Measurements from ENCODE around the gene JAK3. TPM values are rescaled to one million over a fixed set of nuclear protein-coding genes. Genes with fewer than 3 reads are reported as not detected.

JAK3 gene
- total RNA-seq, 1 experiment from 2014 or later: 2.1 TPM

DNA sequence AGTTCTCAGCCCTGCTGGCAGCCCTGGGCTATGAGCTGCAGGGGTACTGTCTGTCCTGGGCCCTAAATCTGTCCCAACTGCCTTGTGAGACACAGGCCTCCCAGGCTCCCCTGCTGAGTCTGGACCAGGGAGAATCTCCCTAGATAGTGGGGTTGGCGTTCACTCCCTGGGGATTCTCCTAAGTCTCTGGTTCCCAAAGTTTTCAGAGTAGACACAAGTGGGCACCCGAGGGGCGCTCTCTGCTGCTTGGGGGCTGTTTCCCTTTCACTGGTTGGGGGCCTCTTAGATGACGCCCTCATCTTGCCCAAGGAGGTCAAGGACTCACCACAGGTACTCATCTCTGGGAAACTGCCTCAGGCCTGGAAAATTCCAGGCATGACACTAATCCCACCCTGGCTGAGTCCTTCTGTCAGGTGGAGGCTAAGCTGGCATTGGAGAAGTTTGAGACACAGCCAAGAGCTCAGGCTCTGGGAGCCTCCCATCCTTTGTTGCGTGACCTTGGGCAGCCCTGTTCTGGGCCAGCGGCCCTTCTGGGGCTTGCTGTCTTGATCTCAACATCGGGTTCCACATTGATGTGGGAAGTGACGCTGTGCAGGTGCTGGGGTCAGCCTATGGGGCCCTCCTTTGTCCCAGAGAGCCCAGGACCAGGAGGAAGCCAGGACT is 15.9 kb upstream of the JAK3 start:
- H3K27me3 ChIP-seq (ENCODE audit: control insufficient read depth, insufficient read depth, low read length): no peaks in the 10 kb centered on the region
- peaks cover 17% of the 10 kb centered on the region for H3K36me3 ChIP-seq (ENCODE audit: control insufficient read depth, insufficient read depth, low read length)
- ChIA-PET CTCF (interaction anchor here (1.0 kb wide), 1 partner anchor 69 kb away, joined by 3 read pairs; the partner anchor contains the start of gene CCDC124), POLR2A (interaction anchor here (0.6 kb wide), 1 partner anchor 35 kb away, joined by 13 read pairs; no protein-coding TSS in a partner anchor)
- ATAC-seq (no peak), DNase-seq (ENCODE audit: low read depth, low spot score) (no peak)
- no TSS peak for BruUV-seq (replicated peaks)
- TF ChIP-seq, protein P1, sequence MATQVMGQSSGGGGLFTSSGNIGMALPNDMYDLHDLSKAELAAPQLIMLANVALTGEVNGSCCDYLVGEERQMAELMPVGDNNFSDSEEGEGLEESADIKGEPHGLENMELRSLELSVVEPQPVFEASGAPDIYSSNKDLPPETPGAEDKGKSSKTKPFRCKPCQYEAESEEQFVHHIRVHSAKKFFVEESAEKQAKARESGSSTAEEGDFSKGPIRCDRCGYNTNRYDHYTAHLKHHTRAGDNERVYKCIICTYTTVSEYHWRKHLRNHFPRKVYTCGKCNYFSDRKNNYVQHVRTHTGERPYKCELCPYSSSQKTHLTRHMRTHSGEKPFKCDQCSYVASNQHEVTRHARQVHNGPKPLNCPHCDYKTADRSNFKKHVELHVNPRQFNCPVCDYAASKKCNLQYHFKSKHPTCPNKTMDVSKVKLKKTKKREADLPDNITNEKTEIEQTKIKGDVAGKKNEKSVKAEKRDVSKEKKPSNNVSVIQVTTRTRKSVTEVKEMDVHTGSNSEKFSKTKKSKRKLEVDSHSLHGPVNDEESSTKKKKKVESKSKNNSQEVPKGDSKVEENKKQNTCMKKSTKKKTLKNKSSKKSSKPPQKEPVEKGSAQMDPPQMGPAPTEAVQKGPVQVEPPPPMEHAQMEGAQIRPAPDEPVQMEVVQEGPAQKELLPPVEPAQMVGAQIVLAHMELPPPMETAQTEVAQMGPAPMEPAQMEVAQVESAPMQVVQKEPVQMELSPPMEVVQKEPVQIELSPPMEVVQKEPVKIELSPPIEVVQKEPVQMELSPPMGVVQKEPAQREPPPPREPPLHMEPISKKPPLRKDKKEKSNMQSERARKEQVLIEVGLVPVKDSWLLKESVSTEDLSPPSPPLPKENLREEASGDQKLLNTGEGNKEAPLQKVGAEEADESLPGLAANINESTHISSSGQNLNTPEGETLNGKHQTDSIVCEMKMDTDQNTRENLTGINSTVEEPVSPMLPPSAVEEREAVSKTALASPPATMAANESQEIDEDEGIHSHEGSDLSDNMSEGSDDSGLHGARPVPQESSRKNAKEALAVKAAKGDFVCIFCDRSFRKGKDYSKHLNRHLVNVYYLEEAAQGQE (IDR thresholded peaks at IDR 0.05; ENCODE audit: insufficient read depth in 1 of 2, low read depth in 2 of 2, low read length in 1 of 2): no peak
- TF ChIP-seq POLR2AphosphoS5 (IDR thresholded peaks at IDR 0.05; ENCODE audit: low read depth, low read length): no peak
- TF ChIP-seq SIN3A (IDR thresholded peaks at IDR 0.05; ENCODE audit: borderline replicate concordance, insufficient read depth, low read depth, low read length): no peak
- TF ChIP-seq, protein P2, sequence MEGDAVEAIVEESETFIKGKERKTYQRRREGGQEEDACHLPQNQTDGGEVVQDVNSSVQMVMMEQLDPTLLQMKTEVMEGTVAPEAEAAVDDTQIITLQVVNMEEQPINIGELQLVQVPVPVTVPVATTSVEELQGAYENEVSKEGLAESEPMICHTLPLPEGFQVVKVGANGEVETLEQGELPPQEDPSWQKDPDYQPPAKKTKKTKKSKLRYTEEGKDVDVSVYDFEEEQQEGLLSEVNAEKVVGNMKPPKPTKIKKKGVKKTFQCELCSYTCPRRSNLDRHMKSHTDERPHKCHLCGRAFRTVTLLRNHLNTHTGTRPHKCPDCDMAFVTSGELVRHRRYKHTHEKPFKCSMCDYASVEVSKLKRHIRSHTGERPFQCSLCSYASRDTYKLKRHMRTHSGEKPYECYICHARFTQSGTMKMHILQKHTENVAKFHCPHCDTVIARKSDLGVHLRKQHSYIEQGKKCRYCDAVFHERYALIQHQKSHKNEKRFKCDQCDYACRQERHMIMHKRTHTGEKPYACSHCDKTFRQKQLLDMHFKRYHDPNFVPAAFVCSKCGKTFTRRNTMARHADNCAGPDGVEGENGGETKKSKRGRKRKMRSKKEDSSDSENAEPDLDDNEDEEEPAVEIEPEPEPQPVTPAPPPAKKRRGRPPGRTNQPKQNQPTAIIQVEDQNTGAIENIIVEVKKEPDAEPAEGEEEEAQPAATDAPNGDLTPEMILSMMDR (IDR thresholded peaks at IDR 0.05): no peak
- no peak for TF ChIP-seq TCF7L2 (IDR thresholded peaks at IDR 0.05; ENCODE audit: low read depth, low read length)
- no peaks in the 10 kb centered on the region for H3K9me3 ChIP-seq (ENCODE audit: control insufficient read depth, insufficient read depth, low read depth, low read length)
- in situ Hi-C loops (cut with HindIII; ENCODE audit: low pct_unique_long_range_greater_than_20kb, low sequenced_read_pairs) (no loop called here), intact Hi-C loops (cut with micrococcal nuclease; ENCODE audit: unreplicated experiment) (no loop called here)
- no peak overlapping the region for H3K4me3 ChIP-seq (ENCODE audit: low read depth in 2 of 2, low read length in 2 of 2)
- H3K27ac ChIP-seq (ENCODE audit: low read length): peak overlapping the region; percentile 51; the same call in 1 of the 2 replicates
- peaks cover 29% of the 10 kb centered on the region for H3K4me1 ChIP-seq (ENCODE audit: control insufficient read depth, insufficient read depth, low read length)

DNA sequence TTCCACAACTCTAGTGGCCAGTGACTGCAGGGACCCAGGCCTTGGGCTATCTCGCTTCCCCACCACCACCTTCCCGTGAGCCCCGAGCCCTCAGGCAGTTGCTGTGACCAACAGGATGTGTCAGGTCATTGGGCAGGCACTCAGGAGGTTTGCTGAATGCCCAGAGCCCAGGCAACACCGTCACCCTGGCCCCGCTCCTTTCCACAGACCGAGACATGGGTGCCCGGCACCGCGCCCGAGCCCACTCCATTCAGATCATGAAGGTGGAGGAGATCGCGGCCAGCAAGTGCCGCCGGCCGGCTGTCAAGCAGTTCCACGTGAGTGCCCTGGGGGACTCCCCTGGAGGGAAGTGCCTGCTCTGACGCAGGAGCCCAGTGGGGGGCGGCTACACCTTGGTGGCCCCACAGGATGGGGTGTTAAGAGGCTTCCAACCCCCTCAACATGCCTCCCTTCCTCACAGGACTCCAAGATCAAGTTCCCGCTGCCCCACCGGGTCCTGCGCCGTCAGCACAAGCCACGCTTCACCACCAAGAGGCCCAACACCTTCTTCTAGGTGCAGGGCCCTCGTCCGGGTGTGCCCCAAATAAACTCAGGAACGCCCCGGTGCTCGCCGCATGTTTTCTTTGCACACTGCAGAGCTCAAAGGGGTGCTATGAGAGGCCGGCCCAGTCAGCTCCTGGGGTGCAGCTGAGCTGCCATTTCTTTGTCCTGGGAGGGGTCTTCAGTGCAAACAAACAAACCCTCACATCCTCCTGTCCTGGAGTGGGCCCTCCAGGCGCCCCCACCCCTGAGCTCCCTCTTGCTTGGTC is 15.1 kb upstream of the JAK3 start:
- DNase-seq (ENCODE audit: low read depth, low spot score) (no peak), ATAC-seq (no peak)
- Histone ChIP-seq H3K4me1 (ENCODE audit: control insufficient read depth, insufficient read depth, low read length) (peaks cover 29% of the 10 kb centered on the region), H3K27ac (ENCODE audit: low read length) (peak overlapping the region; percentile 98), H3K36me3 (ENCODE audit: control insufficient read depth, insufficient read depth, low read length) (peaks cover 17% of the 10 kb centered on the region), H3K27me3 (ENCODE audit: control insufficient read depth, insufficient read depth, low read length) (no peaks in the 10 kb centered on the region), H3K4me3 (ENCODE audit: low read depth in 2 of 2, low read length in 2 of 2) (no peak overlapping the region), H3K9me3 (ENCODE audit: control insufficient read depth, insufficient read depth, low read depth, low read length) (no peaks in the 10 kb centered on the region)
- BruUV-seq (replicated peaks): no TSS peak
- intact Hi-C loops (cut with micrococcal nuclease; ENCODE audit: unreplicated experiment) (no loop called here), in situ Hi-C loops (cut with HindIII; ENCODE audit: low pct_unique_long_range_greater_than_20kb, low sequenced_read_pairs) (no loop called here)
- no peak for TF ChIP-seq TCF7L2 (IDR thresholded peaks at IDR 0.05; ENCODE audit: low read depth, low read length)
- no peak for TF ChIP-seq POLR2AphosphoS5 (IDR thresholded peaks at IDR 0.05; ENCODE audit: low read depth, low read length)
- TF ChIP-seq, protein P1 (IDR thresholded peaks at IDR 0.05; ENCODE audit: insufficient read depth in 1 of 2, low read depth in 2 of 2, low read length in 1 of 2): no peak
- TF ChIP-seq SIN3A (IDR thresholded peaks at IDR 0.05; ENCODE audit: borderline replicate concordance, insufficient read depth, low read depth, low read length): no peak
- TF ChIP-seq, protein P2 (IDR thresholded peaks at IDR 0.05): no peak
- ChIA-PET POLR2A (interaction anchor here (0.6 kb wide), 1 partner anchor 36 kb away, joined by 13 read pairs; no protein-coding TSS in a partner anchor), CTCF (interaction anchor here (1.0 kb wide), 1 partner anchor 70 kb away, joined by 3 read pairs; the partner anchor contains the start of gene CCDC124)

Data from Panc1 (cell line).